Muscle of arm (tissue), 14 donors: Measurements from ENCODE around the gene LAMB1. TPM values are rescaled to one million over a fixed set of nuclear protein-coding genes. Genes with fewer than 3 reads are reported as not detected.
"Not testable (repeated sequence)": the region's sequence is repeated elsewhere in the genome, so short reads cannot be mapped to it uniquely, and the experiment has no call there.

ENCODE experiments used
- DNase-seq: peaks from one replicate; pipeline ENCODE4 v3.0.0-alpha.2; 2013
- long read RNA-seq, 11 donors: transcript quantifications; one replicate each; lab custom pipeline, GENCODE V29; 2026
- polyA plus RNA-seq, 12 donors: library from polyadenylated mRNA; unstranded; fragments of 120-200 nt; gene quantifications; one replicate each; pipeline ENCODE4 v1.2.1, GENCODE V29; 2013; ENCODE audit not compliant: insufficient read length in 12 of 12

LAMB1 gene
- polyA plus RNA-seq = 100 to 1,000 TPM; 115 to 810 (median 515) TPM
- long read RNA-seq, donor 1, transcript LAMB1-209 (4 exons, 1,540 nt) = major isoform, 20 of 370 reads
- long read RNA-seq, donor 1, transcript LAMB1-207 (2 exons, 764 nt) = minor isoform, 7 of 370 reads
- long read RNA-seq, donor 1, partial matches to known transcripts = 339 of 370 reads
- long read RNA-seq, donor 1, other reads (novel, unspliced or antisense) = 0 of 370 reads
- long read RNA-seq, donor 2, full-length matches to known transcripts = 56 of 474 reads
- long read RNA-seq, donor 2, partial matches to known transcripts = 418 of 474 reads
- long read RNA-seq, donor 2, other reads (novel, unspliced or antisense) = 0 of 474 reads
- long read RNA-seq, donor 3, full-length matches to known transcripts = 28 of 236 reads
- long read RNA-seq, donor 3, partial matches to known transcripts = 208 of 236 reads
- long read RNA-seq, donor 3, other reads (novel, unspliced or antisense) = 0 of 236 reads
- long read RNA-seq, donor 4, full-length matches to known transcripts = 16 of 223 reads
- long read RNA-seq, donor 4, partial matches to known transcripts = 207 of 223 reads
- long read RNA-seq, donor 4, other reads (novel, unspliced or antisense) = 0 of 223 reads
- long read RNA-seq, donor 5, full-length matches to known transcripts = 63 of 753 reads
- long read RNA-seq, donor 5, partial matches to known transcripts = 690 of 753 reads
- long read RNA-seq, donor 5, other reads (novel, unspliced or antisense) = 0 of 753 reads
- long read RNA-seq, donor 6, full-length matches to known transcripts = 26 of 246 reads
- long read RNA-seq, donor 6, partial matches to known transcripts = 220 of 246 reads
- long read RNA-seq, donor 6, other reads (novel, unspliced or antisense) = 0 of 246 reads
- long read RNA-seq, donor 7, full-length matches to known transcripts = 20 of 166 reads
- long read RNA-seq, donor 7, partial matches to known transcripts = 146 of 166 reads
- long read RNA-seq, donor 7, other reads (novel, unspliced or antisense) = 0 of 166 reads
- long read RNA-seq, donor 8, full-length matches to known transcripts = 51 of 512 reads
- long read RNA-seq, donor 8, partial matches to known transcripts = 461 of 512 reads
- long read RNA-seq, donor 8, other reads (novel, unspliced or antisense) = 0 of 512 reads
- long read RNA-seq, donor 9, transcript LAMB1-209 (4 exons, 1,540 nt) = major isoform, 16 of 191 reads
- long read RNA-seq, donor 9, partial matches to known transcripts = 168 of 191 reads
- long read RNA-seq, donor 9, other reads (novel, unspliced or antisense) = 0 of 191 reads
- long read RNA-seq, donor 10, full-length matches to known transcripts = 32 of 343 reads
- long read RNA-seq, donor 10, partial matches to known transcripts = 311 of 343 reads
- long read RNA-seq, donor 10, other reads (novel, unspliced or antisense) = 0 of 343 reads
- long read RNA-seq, donor 11, full-length matches to known transcripts = 57 of 513 reads
- long read RNA-seq, donor 11, partial matches to known transcripts = 456 of 513 reads
- long read RNA-seq, donor 11, other reads (novel, unspliced or antisense) = 0 of 513 reads

DNA sequence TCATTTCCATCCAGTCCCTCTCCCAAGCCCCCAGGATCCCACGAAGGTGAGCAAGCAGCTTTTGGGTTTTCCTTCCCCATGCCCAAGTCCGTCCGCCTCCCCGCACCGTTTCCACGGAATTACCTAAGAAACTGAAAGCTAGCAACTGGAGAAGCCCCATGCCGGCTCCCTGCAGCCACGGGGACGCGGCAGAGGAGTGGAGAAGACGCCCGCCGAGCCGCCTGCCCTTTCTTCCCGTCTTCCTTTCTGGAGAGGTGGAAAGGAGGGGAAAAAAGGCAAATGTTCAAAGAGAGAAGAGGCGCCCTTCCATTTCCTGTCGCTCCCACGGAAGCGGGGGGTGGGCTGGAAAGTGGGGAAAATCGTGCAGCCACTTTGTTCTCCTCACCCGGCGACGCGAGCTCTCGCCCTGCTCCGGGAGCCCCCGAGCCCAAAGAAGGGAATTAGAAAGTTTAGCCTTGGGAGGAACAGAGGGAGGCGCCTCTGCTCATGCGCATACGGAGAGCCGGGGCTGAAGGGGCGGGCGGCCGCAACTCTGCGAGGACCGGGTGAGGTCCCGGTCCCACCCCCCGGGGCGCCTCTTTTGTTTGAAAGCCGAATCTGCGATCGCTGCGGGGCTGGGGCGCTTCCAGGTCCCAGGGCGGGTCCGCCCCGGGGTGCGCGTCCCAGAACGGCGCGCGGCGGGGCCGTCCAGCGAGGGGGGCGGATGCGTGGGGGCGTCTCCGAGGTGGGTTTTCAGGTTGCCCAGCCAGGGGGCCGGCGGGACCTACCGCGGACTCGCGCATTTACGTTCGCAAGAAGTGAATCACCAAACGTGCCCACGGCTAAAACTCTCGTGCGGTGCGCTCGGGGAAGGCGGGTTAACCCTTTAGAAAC, at the start of gene LAMB1:
TSS of gene LAMB1 (minus strand) at position 436 of the 873 bp plus-strand sequence. CDS start at position 160, 276 bp downstream.
- DNase-seq = peak; percentile 80

DNA sequence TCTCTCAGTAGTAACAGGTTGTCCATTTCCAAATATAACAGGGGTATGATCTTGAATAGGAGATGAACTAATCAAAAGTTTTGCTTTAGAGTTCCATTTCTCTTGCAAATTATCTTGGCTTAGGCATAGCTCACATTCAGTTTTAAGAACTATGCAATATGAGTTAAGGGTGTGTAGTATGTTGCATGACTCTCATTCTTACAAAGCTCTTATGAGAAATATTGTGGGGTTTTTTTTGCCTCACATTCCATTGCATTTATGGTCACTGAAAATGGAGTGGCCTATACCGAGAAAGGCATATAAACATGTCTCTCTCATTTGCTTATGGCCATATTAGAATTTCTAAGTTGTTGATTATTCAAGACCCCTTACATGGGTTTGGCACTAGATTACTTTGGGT, 48.5 kb upstream of the LAMB1 start:
- no peak for DNase-seq

DNA sequence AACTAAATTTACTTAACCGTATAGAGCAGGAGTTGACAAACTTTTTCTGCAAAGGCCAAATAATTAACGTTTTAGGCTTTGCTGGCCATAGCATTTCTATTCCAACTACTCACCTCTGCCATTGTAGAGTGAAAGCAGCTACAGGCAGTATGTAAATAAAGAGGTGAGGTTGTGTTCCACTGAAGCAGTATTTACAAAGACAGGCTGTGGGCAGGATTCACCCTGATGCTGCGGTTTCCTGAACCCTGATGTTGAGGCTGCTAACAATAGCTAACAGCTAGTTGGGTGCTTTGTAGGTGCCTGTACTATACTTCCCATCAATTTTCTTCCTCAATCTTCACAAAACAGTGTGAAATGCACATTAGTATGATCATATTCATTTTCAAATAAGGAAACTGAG, 47.0 kb upstream of the LAMB1 start:
- no peak for DNase-seq

DNA sequence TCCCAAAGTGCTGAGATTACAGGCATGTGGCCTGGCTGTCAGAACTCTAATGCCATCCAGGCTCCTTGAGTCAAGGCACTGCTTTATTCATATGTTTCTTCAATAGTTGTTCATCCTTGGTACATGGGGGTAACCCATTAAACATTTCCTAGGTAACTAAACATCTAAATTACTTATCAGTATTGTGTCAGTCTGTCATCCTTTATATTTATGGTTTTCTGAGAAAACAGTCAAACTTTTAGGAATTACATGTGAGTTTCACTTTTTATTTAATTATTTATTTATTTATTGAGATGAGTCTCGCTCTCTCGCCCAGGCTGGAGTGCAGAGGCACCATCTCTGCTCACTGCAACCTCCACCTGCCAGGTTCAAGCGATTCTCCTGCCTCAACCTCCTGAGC, 45.5 kb upstream of the LAMB1 start:
- DNase-seq = no peak

DNA sequence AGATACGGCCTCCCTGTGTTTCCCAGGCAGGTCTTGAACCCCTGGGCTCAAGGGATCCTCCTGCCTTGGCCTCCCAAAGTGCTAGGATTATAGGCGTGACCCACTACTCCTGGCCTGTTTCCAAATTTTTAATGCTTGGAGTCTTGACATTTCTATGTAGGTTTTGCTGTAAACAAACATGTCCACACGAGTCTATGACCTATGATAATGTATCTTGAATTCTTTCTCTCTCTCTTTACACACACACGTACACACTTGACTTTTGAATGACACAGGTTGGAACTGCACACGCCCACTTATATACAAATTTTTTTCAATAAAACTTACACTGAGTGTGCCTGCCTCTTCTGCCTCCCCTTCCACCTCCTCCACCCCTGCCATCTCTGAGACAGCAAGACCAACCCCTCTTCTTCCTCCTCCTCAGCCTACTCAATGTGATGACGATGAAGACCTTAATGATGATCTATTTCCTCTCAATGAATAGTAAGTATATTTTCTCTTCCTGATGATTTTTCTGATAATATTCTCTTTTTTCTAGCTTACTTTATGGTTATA, 44.1 kb upstream of the LAMB1 start:
- no peak for DNase-seq

DNA sequence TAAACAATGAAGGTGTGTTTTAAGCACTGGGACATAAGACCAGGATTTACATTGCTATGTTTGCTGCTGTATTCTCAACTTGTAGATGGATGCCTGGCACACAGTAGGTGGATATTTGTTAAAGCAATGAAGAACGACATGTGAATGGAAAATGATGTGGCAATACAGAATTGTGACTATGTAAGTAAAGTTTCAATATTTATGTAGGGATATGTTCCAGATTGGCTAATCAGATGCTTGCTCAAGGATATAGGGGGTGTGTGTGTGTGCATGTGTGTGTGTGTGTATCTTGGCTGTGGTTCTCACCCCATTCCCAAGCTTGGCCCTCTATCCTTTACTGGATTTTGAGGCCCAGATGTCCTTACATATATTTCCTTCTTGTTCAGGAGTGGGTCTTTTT, 42.7 kb upstream of the LAMB1 start:
- DNase-seq = no peak

DNA sequence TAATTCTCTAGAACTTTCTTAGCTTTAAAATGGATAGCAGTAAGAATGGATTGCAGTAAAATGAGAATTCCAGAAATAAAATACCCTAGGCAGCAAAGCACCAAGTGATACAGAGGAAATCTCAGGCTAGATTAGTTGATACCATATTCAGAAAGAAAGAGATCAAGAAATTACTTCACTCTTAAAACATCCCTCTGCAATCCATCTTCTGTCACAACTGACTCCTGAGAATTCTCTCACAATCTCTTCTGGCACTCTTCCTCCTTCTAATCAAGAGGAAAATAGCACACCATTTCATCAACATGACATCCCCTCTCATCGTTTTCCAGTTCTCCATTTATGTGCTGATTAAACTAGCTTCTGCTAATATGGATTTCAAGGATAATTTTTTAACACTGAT, 42.2 kb upstream of the LAMB1 start:
- no peak for DNase-seq

DNA sequence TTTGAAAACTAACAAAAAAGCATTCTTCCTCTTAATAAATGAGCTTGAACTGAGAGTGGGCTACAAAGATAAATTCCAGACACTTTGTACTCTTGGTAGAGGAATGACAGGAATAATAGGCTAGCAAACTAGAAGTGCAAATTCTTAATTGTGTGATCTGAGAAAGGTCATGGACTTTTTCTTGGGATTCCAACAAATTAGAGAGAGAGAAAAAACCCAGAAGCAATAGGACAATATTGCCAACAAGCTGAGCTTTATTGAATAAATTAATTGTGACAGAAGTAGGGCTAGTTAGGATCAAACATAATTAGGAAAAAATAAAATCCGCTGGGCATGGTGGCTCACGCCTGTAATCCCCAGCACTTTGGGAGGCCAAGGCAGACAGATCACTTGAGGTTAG, 41.4 kb upstream of the LAMB1 start:
- no peak for DNase-seq

DNA sequence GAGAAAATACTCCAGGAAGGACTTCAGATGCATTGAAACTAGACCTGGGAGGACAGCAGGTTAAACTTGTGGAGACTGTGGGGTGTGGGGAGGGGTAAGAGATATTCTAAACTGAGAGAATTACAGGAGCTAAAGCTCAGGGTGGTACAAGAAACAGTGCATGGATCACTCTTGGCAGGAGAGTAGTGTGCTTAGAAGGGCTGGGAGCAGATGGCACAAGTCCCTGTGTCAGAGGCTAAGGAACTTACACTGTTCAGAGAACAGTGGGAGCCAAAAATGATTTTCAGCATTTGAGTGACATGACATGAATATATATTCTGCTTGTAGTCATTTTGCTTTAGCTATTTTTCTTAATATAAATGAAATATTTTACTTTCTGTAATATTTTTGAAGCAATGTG, 36.0 kb upstream of the LAMB1 start:
- DNase-seq = no peak

DNA sequence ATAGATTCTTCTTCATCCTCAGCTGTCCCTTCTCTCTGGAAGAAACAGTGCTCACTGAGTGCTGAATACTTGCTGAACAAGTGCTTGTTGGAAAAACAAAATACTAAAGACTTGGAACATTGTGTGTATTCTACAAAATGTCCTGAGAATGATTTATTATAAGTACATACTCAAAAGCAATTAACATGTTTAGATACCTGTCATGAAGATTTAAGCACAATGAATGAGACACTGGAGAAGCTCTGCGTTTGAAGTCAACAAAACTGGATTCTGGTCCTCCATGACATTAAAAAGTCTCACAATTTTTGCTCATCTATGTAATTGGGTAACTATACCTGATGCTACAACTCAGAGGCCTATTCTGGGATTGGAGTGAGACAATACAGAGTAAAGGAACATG, 34.8 kb upstream of the LAMB1 start:
- no peak for DNase-seq

DNA sequence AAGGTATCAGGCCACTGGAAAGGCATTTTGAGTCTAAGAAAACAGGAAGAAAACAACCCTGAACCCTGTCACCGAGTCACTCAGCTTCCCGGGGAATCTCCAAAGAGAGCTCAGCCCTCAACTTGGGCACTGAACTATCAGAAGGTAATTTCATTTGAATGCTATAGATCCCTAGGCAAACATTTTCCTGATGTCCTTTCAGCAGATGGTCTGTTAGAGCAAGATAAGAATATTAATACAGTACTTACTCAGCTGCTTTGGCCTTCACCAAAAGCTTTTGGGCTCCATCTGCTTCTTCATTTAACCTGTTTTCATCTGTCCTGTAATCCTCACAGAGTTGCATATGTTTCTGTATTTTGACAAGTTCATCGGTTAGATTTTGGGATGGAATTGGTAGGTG, 34.2 kb upstream of the LAMB1 start:
- no peak for DNase-seq

DNA sequence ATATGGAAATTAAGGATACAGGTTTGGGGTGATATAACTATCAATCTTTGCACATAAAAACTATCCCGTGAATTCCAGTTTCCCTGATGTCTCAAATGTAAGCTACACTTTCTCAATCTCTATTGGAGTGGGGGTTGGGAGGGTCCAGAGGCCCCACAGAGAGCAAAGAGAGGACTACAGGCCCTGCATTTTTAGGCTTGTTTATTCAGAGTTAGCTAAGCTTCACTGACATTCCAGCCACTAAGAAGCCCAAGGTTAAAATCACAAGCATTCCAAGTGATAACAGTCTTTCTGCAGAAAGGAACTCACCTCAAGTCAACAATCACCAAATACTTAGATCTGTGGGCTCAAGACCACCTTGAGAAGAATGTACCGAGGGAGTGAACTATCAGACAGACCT, 31.6 kb upstream of the LAMB1 start:
- no peak for DNase-seq

DNA sequence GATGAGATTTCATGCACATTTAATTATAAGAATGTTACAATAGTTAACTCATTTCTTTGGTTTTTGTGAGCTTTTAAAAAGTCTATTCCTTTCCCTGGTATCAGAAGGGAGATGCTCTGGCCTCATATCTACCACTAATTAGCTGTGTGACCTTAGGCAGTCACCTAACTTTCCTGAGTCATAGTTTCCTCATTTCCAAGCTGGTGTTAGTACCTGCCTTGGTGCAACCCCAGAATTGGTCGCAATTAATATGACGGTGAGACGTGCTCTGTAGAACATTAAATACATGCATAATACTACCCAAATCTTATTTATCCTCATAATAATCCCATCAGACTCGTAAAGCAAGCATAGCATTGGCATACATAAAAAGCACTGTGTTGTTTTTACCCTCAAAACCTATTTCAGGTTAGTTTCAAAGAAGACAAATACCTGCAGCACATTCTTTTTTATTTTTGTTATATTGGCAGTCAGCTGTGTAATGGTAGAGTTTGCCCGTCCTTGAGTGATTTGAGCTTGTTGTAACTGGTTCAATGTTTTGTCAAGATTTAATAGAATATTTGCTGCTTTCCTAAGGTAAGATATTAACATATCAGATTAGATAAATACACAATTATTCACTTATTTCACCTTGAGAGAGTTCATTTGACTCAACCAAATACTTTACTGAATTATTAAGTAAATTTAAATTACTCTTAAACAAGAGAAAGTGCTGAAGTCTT, 31.0 kb upstream of the LAMB1 start:
- no peak for DNase-seq

DNA sequence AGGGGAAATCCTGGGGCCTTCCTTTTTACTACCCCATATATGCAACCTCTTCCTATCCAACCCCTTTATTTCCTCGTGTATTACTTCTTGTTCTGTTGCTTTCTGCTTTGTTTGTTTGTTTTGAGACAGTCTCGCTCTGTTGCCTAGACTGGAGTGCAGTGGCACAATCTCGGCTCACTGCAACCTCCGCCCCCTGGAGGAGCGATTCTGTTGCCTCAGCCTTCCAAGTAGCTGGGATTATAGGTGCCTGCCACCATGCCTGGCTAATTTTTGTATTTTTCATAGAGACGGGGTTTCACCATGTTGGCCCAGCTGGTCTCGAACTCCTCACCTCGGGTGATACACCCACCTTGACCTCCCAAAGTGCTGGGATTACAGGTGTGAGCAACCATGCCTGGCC, 30.3 kb upstream of the LAMB1 start:
- not testable (repeated sequence) for DNase-seq

DNA sequence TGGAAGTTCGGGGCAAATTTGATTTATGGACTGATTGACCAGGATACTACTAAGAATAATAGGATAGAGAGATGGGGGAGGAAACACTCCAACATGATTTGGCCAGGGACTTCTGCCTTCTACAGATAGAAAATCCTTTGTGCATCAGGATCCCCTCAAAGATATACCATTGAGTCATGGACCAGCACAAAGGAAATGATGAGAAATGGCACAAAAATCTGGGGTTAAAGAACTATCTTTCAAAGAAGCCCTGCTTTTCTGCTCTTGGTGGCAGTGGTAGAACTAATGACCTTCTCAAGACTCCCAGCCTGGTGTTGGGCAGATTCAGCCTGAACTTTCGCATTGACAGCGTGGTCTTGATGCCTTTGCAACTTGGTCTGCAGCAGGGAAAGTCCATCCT, 27.6 kb upstream of the LAMB1 start:
- DNase-seq = no peak

DNA sequence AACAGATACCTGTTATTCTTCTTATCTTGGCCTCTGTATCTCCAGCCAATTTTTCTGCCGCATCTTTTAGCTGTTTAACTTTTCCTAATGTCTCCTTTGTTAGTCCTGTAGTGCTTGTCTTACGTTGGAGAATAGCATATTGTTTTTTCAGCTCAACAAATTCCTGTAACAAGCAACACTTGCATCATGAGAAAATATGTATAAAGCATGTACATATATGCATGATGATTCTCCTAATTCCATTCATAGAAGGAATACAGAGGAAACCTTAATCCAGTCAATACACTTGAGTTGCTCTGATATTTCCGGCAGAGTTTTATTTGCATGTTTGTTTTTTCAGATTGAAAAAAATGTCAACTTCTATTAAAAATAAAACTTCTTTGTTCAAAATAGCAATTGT, 26.1 kb upstream of the LAMB1 start:
- DNase-seq = no peak

DNA sequence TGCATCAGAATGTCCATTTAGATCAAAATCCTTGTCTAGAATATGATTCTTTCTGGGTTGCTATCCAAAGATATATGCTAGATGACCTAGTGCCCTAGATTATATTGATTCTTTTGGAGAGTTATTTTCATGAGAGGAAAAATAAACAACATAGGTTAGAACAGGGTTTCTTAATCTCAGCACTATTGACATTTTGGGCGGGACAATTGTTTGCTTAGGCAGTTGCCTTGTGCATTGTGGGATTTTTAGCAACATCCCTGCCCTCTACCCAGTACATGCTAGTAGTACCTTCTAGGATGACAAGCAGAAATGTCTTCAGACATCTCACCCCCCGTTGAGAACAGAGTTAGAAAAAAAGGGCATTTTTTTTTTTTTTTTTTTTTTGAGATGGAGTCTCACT, 25.1 kb upstream of the LAMB1 start:
- DNase-seq = no peak

DNA sequence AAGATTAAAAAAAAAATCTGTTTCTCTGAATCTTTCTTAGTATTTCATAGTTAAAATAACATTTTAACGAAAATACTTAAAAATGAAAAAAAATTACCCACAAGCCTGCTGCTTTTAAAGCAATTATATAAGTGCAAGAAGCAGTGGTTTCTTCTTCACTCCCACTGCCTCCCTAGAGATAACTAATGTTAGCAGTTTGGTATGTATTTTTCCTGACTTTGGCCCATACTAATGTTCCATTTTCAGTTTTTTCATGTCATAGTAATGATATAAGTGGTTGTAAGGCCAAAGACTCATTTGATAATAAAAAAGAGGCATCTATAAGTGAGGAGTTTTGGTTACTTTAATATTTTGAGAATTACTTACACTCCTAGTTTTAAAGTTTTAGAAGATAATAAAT, 24.3 kb upstream of the LAMB1 start:
- DNase-seq = no peak

DNA sequence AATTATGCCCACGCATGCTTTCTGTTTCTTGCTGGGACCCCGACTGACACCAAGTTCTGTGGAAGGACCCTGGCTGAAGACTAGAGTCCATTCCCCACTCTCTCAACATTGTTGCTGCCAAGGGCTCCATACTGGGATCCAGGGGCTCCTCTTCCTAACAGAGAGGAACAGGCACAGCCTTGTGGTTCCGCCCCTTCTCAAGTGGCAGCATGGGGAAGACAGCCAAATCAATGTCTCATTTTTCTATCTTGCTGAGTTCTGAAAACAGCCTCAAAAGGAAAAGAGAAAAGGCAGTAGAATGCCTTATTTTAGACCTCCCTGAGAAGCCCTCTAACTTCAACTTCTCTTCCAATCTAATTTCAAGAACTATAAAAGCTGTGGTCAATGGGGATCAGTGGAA, 23.7 kb upstream of the LAMB1 start:
- DNase-seq = no peak

DNA sequence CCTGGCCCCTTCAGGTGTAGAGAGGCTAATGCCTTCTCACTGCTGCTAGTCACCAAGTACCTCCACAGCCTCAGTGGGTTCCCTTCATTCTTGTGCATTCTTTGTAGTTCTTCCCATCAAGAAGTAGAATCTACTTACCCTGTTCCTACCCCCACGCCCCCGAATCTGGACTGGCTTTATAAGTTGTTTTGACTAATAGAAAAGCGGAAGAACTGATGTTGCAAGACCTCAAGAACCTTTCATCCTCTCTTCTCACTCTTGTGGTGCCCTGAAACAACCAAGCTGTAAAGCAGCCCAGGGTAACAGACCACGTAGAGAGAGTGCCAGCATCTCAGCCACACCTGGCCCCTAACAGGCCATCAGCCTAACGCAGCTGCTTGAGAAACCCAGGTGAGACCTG, 23.2 kb upstream of the LAMB1 start:
- no peak for DNase-seq
